Left ventricle myocardium inferior (tissue), 1 donor: Measurements from ENCODE around the gene TMC6. TPM values are rescaled to one million over a fixed set of nuclear protein-coding genes. Genes with fewer than 3 reads are reported as not detected.

Source experiments
- DNase-seq: peaks from one replicate; pipeline ENCODE4 v3.0.0-alpha.2; 2020
- H3K27ac ChIP-seq: fragments of 200-600 bp; replicated peaks from 2 replicates; pipeline ENCODE4 v1.8.0; 2021
- H3K27me3 ChIP-seq: fragments of 200-600 bp; 2 replicates; pipeline ENCODE4 v1.8.0; 2021; ENCODE audit warnings: low read depth
- H3K36me3 ChIP-seq: fragments of 200-600 bp; 2 replicates; pipeline ENCODE4 v1.8.0; 2021
- H3K4me1 ChIP-seq: fragments of 200-600 bp; 2 replicates; pipeline ENCODE4 v1.8.0; 2021
- H3K4me3 ChIP-seq: fragments of 200-600 bp; 2 replicates; pipeline ENCODE4 v1.8.0; 2021; ENCODE audit warnings: mild to moderate bottlenecking, moderate library complexity
- H3K9me3 ChIP-seq: fragments of 200-600 bp; replicated peaks from 2 replicates; pipeline ENCODE4 v1.8.0; 2021
- intact Hi-C: fragments of 100-400 bp; cut with micrococcal nuclease; formaldehyde crosslinking; loops from one replicate; pipeline ENCODE4 v1.11.0; 2022
- total RNA-seq: library from RNA; stranded (reverse); fragmentation: NEBNext Ultra II Directional; extraction: Animal tissue kit (Norgen Biotek cat#: 25700); gene quantifications from one replicate; pipeline ENCODE4 v1.2.1, GENCODE V29; 2021
- TF ChIP-seq, protein P1 (sequence below): fragments of 200-600 bp; IDR thresholded peaks from 2 replicates; pipeline ENCODE4 v1.8.0; 2021; ENCODE audit warnings: antibody characterized with exemption, mild to moderate bottlenecking, borderline replicate concordance
- donor health status: DM: no; HTN: yes; CAD: no; lungs with severe emphysema.

The TMC6 gene
- total RNA-seq, 1 donor from 2014 or later, result 39.5 TPM

DNA sequence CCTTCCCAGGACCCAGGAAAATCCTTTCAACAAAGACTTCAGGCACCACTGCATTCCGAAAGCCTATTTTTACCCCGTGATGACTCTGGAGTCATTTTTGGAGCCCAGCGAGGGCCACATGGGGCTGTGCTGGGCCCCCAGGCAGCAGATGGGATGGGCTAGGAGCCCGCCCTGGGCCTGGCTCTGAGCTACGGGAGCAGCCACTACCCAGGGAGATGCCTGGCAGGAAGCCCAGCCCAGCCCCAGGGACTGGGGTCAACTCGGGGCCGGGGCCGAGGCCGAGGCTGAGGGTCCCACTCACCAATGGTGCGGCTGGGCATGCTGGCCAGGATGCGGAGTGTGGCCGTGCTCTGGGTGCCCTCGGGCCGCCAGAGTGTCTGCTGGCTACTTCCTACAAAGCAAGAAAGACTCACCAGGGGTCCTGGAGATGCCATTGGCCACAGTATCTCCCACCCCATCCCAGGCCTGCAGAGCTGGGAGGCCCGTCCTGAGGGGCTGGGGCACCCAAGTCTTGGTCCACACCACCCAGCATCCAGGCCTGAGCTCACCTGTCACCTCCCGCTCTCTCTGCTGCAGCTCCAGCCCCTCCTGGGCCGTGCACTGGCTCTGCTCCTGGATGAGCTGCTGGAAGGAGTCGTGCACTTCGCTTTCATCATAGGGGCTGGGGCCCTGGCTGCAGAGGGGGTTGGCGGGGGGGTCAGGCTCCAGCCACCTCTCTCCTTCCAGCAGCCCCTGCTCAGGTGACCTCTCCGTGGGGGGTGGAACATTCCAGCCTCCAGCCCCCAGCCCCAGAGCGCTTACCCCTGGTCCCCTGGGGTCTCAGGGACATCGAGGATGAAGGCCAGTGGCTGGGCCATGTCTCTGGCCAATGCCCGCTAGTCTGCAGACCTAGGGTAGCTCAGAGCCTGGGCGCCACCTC is 2.3 kb downstream of the TMC6 start:
- Histone ChIP-seq H3K27me3 (no peaks in the 10 kb centered on the region), H3K27ac (peak overlapping the region; percentile 93), H3K4me1 (peaks cover 78% of the 10 kb centered on the region), H3K36me3 (peaks cover 43% of the 10 kb centered on the region), H3K9me3 (no peaks in the 10 kb centered on the region), H3K4me3 (peak overlapping the region; percentile 82)
- intact Hi-C loops, result no loop called here
- DNase-seq, result peak; percentile 62
- TF ChIP-seq, protein P1, sequence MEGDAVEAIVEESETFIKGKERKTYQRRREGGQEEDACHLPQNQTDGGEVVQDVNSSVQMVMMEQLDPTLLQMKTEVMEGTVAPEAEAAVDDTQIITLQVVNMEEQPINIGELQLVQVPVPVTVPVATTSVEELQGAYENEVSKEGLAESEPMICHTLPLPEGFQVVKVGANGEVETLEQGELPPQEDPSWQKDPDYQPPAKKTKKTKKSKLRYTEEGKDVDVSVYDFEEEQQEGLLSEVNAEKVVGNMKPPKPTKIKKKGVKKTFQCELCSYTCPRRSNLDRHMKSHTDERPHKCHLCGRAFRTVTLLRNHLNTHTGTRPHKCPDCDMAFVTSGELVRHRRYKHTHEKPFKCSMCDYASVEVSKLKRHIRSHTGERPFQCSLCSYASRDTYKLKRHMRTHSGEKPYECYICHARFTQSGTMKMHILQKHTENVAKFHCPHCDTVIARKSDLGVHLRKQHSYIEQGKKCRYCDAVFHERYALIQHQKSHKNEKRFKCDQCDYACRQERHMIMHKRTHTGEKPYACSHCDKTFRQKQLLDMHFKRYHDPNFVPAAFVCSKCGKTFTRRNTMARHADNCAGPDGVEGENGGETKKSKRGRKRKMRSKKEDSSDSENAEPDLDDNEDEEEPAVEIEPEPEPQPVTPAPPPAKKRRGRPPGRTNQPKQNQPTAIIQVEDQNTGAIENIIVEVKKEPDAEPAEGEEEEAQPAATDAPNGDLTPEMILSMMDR, result no peak

DNA sequence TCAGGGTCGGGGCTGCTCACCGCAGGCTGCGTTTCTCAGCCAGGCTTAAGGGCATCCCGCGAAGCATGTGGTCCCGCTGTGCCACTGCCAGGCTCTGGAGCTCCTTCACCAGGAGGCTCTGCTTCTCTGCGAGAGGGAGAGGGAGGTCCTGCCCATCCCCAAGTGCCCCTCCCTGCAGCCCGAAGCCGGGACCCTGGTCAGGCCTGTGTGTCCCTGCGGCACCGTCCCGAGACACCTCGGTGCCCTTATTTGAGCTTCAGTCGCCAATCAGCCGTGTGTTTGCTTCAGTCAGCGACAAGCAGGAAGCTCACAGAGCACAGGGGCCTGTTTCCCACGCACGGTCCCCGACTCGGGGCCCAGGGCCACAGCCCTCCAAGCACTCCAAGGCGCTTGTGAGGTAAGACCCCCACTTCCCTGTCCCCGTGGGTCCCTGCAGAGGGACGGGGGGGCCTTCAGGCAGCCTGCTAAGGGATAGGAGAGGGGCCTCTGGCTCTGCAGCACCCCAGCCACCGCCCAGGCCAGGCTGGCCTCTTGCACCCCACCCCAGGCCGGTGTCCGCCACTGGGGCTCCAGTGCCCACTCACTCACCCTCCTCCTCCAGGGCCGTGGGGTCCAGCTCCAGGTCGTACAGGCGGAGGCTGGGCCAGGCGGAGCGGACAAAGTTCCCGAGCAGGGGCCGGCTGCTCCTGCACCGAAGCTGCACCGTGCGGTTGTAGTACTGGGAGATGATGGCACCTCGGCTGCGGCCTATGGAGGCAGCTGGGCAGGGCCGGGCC is 3.2 kb downstream of the TMC6 start:
- DNase-seq, result no peak
- Histone ChIP-seq H3K36me3 (peaks cover 52% of the 10 kb centered on the region), H3K4me1 (peaks cover 74% of the 10 kb centered on the region), H3K27ac (peak overlapping the region; percentile 93), H3K27me3 (no peaks in the 10 kb centered on the region), H3K4me3 (peak overlapping the region; percentile 82), H3K9me3 (no peaks in the 10 kb centered on the region)
- intact Hi-C loops, result no loop called here
- TF ChIP-seq, protein P1, result no peak

- TF ChIP-seq, protein P1, result no peak
- DNase-seq, result no peak
- Histone ChIP-seq H3K4me3 (peak overlapping the region; percentile 82), H3K9me3 (no peaks in the 10 kb centered on the region), H3K4me1 (peaks cover 68% of the 10 kb centered on the region), H3K27ac (peak overlapping the region; percentile 93), H3K27me3 (no peaks in the 10 kb centered on the region), H3K36me3 (peaks cover 56% of the 10 kb centered on the region)
- intact Hi-C loops, result no loop called here
Observed at GRCh38 chr17:78124836-78125137, 3.8 kb downstream of the TMC6 start.

- peaks cover 57% of the 10 kb centered on the region for H3K36me3 ChIP-seq
Observed at GRCh38 chr17:78124081-78124835, 4.3 kb downstream of the TMC6 start.

More at GRCh38 chr17:78124081-78124835, 4.3 kb downstream of the TMC6 start:
- no peak for DNase-seq
- Histone ChIP-seq H3K9me3 (no peaks in the 10 kb centered on the region), H3K27ac (peak overlapping the region; percentile 93), H3K4me1 (peaks cover 63% of the 10 kb centered on the region), H3K27me3 (no peaks in the 10 kb centered on the region), H3K4me3 (peak overlapping the region; percentile 82)
- TF ChIP-seq, protein P1, result no peak
- intact Hi-C loops, result no loop called here
